Stimulated activated CD8-positive, alpha-beta memory T cell treated with anti-CD3 and anti-CD28 coated beads, Interleukin-2, amount 100 ng/mL, for 48 hours (primary cell): ENCODE measurements around the gene CXCL9.
"Not testable (repeated sequence)": the region's sequence is repeated elsewhere in the genome, so short reads cannot be mapped to it uniquely, and the experiment has no call there.

Experiments
- DNase-seq, 2 donors: peaks; one replicate each; pipeline ENCODE4 v3.0.0-alpha.2; 2020; ENCODE audit warnings: low read depth in 2 of 2

CXCL9 gene

GRCh38 chr4:76007089-76007862 lies at the start of gene CXCL9:
Gene CXCL9, minus strand, starts transcription at chr4:76007509. Its CDS starts 60 bp downstream, at chr4:76007449.
- no peak for DNase-seq

- DNase-seq: no peak
Measured at GRCh38 chr4:76055421-76055820, 48.1 kb upstream of the CXCL9 start.

GRCh38 chr4:76055016-76055415 lies 47.7 kb upstream of the CXCL9 start:
- no peak for DNase-seq

- no peak for DNase-seq
Measured at GRCh38 chr4:76053730-76054129, 46.4 kb upstream of the CXCL9 start.

- not testable (repeated sequence) for DNase-seq
Measured at GRCh38 chr4:76050560-76051050, 43.3 kb upstream of the CXCL9 start.

- DNase-seq: not testable (repeated sequence)
Measured at GRCh38 chr4:76049860-76050416, 42.6 kb upstream of the CXCL9 start.

- not testable (repeated sequence) for DNase-seq
Measured at GRCh38 chr4:76044686-76045085, 37.4 kb upstream of the CXCL9 start.

- not testable (repeated sequence) for DNase-seq
Measured at GRCh38 chr4:76043306-76043705, 36.0 kb upstream of the CXCL9 start.

- not testable (repeated sequence) for DNase-seq
Measured at GRCh38 chr4:76042241-76042998, 35.1 kb upstream of the CXCL9 start.

- no peak for DNase-seq
Measured at GRCh38 chr4:76036855-76037254, 29.5 kb upstream of the CXCL9 start.

- DNase-seq: no peak
Measured at GRCh38 chr4:76035799-76036380, 28.6 kb upstream of the CXCL9 start, which contains the start of gene CXCL11. Gene CXCL11, minus strand, starts transcription at chr4:76036070. Its CDS starts 83 bp downstream, at chr4:76035987.

- DNase-seq: no peak
Measured at GRCh38 chr4:76035141-76035540, 27.8 kb upstream of the CXCL9 start.

- no peak for DNase-seq
Measured at GRCh38 chr4:76029300-76029699, 22.0 kb upstream of the CXCL9 start.

GRCh38 chr4:76028350-76028765 lies 21.0 kb upstream of the CXCL9 start:
- DNase-seq: no peak

- DNase-seq: no peak
Measured at GRCh38 chr4:76024065-76024464, 16.8 kb upstream of the CXCL9 start.

GRCh38 chr4:76023389-76023788 lies 16.1 kb upstream of the CXCL9 start, which contains the start of gene CXCL10:
Gene CXCL10, minus strand, starts transcription at chr4:76023497. Its CDS starts 66 bp downstream, at chr4:76023431.
- no peak for DNase-seq

- DNase-seq: no peak
Measured at GRCh38 chr4:76022677-76023076, 15.4 kb upstream of the CXCL9 start.

- DNase-seq: no peak
Measured at GRCh38 chr4:76022031-76022430, 14.7 kb upstream of the CXCL9 start.

GRCh38 chr4:76017056-76017686 lies 9.9 kb upstream of the CXCL9 start:
- DNase-seq: no peak

- no peak for DNase-seq
Measured at GRCh38 chr4:76016393-76016792, 9.1 kb upstream of the CXCL9 start.

- DNase-seq: no peak
Measured at GRCh38 chr4:76013540-76013939, 6.2 kb upstream of the CXCL9 start.
